NCI-H2029 treated with DMSO at 0.1 percent for 48 hours (cell line): ENCODE data around the gene THNSL1.
"Not testable (repeated sequence)": the region's sequence is repeated elsewhere in the genome, so short reads cannot be mapped to it uniquely, and the experiment has no call there.

Experiments
- DNase-seq: peaks from one replicate; lab custom pipeline; 2025; lab: John Stamatoyannopoulos, UW

Gene THNSL1, protein sequence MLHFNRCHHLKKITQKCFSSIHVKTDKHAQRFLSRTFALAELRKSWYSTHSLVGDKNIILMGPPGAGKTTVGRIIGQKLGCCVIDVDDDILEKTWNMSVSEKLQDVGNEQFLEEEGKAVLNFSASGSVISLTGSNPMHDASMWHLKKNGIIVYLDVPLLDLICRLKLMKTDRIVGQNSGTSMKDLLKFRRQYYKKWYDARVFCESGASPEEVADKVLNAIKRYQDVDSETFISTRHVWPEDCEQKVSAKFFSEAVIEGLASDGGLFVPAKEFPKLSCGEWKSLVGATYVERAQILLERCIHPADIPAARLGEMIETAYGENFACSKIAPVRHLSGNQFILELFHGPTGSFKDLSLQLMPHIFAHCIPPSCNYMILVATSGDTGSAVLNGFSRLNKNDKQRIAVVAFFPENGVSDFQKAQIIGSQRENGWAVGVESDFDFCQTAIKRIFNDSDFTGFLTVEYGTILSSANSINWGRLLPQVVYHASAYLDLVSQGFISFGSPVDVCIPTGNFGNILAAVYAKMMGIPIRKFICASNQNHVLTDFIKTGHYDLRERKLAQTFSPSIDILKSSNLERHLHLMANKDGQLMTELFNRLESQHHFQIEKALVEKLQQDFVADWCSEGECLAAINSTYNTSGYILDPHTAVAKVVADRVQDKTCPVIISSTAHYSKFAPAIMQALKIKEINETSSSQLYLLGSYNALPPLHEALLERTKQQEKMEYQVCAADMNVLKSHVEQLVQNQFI

GRCh38 chr10:25016376-25017153 lies at the start of gene THNSL1:
Gene THNSL1 (plus strand): TSS chr10:25016612. CDS start chr10:25023224, 6,612 bp downstream.
- peak; percentile 76 for DNase-seq

DNA sequence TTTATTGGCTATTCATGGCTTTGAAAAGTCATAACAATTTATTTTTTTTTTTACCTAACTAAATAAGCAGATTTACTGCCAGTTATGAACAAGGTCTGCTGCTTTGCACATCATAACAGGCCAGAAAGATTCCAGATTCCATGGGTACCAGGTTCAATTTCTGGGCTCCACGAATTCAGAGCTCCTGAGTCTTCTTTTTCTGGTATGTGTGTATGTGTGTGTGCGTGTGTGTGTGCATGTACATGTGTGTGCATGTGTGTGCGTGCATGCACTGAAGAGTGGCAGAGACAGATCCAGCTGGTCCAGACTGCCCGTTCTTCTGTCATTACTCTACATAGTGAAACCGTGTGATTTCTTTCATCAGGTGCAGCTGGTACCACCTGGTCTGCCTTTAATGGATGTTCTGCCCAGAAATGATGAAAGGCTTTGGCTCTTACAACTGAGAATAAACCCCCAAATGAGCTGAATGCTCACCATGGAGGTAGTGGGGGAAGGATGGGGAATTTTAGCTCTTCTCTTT lies 49.4 kb upstream of the THNSL1 start:
- DNase-seq = no peak

DNA sequence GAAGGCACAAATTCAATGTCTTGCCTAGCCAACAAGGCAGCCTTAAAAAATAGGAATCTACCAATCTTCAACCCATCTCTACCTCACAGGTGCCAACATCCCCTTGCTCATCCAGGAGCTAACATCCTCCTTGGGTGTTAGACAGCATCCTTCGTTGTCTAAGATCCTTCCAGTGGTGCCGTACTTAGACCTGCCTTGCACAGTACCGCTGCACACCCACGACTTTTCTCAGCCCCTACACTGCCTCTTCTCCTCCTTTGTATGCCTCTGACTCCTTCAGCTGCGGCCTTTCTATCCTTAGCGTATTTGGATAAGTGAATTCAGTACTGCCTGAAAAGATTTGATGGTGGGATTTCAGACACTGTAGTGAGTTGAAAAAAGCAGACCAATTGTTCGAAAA lies 48.1 kb upstream of the THNSL1 start:
- no peak for DNase-seq

DNA sequence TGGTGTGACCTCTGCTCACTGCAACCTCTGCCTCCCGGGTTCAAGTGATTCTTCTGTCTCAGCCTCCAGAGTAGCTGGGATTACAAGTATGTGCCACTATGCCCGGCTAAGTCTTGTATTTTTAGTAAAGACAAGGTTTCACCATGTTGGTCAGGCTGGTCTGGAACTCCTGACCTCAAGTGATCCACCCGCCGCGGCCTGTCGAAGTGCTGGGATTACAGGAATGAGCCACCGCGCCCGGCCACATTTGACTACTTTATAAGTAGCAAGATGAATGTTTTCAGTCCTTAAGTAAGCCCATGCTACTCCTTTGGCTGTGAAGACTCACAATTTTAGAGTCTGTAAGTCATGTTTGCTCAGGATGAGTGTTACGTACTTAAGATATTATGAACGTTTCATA lies 47.5 kb upstream of the THNSL1 start:
- not testable (repeated sequence) for DNase-seq

- no peak for DNase-seq
Measured at GRCh38 chr10:24969841-24970281, 46.6 kb upstream of the THNSL1 start.

- no peak for DNase-seq
Measured at GRCh38 chr10:24971374-24971773, 45.0 kb upstream of the THNSL1 start.

DNA sequence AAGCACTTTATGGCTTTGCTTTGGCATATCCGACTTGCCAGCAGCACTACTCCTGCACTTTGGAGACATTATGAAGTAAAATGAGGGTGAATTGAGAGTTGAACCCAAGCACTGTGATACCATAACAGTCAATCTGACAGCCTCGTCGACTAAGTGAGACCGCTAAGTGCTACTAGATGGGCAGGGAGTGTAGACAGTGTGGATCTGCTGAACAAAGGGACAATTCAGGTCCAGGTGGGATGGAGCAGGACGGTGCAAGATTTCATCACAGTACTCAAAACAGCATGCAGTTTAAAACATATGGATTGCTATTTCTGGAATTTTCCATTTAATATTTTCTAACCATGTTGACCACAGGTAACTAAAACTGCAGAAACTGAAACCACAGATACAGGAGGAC lies 43.2 kb upstream of the THNSL1 start:
- DNase-seq = no peak

GRCh38 chr10:24974976-24975375 lies 41.4 kb upstream of the THNSL1 start:
- DNase-seq = no peak

GRCh38 chr10:24979685-24980084 lies 36.7 kb upstream of the THNSL1 start:
- DNase-seq = no peak

DNA sequence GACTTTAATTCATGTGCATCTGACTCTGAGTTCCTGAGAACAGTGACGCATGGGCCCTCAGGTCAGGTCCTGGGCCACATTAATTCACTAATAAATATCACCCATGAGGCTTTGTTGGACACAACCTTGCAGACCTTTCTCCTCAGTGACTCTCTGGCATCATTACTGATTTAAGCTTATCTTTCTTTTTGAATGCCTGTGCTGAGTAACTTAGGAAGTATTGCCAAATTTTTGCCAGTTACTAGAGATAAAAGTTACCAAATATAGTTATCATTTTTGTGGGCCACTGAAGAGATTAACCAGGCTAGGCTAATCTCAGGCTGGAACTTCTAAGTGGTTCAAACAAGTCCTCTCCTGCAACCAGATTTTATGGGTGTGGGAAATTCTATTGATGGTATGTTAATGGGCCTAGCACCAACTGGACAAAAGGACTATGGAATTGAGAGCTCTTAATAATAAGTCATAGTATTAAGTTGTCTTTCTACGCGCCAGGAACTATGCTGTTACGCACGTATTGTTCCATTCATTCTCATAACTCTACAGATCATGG lies 35.2 kb upstream of the THNSL1 start:
- DNase-seq = no peak

DNA sequence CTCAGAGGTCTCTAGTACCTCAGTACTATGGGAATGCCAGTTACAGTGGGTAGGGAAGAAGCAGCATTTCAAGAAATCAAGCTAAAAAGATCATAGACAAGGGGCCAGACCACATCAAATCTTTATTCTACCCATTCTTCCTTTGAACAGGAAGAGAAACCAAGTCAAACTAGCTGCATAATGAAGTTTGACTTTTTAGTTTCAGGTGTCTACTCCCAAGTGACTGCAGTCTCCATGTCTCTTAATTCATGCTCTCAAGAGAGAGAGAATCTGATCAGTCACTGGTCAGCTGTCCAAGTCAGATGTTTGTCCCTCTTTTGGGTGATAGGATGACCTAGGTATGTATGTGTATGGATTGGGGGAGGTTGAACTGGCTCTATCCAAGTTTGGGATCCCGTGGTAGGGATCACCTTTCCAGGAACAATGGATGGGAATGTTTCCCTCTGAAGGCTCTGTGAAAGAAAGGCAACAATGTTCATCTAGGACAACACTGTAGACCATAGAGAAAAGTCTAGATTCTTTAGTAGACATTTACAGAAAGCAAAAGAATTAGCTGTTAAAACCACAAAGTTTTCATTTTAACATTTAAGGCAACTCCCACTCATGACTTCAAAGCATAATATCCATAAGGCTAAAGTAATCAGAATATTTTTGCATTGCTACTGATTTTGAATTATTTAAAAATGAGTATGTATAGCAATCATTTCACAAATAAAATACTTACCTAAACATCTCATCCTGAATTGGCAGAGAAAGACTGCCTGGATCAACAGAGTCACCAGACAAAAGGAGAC lies 33.9 kb upstream of the THNSL1 start:
- DNase-seq = no peak

GRCh38 chr10:24983130-24983529 lies 33.3 kb upstream of the THNSL1 start:
- DNase-seq = no peak

DNA sequence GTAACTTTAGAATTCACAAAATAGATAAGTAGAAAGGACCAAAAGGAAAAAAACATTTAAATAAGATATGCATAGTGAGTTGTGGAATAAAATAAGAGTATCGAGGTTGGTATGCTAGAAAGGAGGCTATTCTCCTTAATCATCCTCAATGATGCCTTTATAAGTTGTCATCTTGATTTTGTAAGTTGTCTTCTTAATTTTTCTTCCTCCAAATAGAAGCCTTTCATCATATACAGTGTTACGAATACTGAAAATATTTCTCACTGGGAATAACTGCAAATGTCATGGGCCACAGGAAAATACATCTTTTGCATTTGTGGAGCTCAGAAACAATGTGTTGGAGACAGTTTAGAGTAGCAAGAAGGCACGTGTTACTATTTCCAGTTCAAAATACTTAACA lies 32.5 kb upstream of the THNSL1 start:
- DNase-seq = no peak

DNA sequence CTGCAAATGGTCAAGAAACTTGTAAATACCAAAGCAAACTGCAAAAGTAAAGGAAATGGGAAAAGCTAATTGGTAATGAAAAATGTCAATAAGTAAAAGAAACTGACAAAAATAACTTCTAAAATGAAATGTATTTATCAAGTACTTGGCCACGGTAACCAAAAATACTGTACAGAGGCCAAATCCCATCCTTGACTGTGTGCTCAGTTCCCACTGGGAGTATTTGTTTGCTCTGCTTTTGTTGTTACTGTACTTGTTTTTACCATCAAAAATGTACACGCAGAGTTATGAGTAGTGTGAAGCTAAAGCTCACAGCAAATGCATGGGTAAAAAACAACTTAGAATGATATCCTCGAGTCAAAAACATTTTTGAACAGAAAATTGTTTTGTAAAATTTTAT lies 31.5 kb upstream of the THNSL1 start:
- no peak for DNase-seq

- no peak for DNase-seq
Measured at GRCh38 chr10:24988831-24989640, 27.4 kb upstream of the THNSL1 start.

DNA sequence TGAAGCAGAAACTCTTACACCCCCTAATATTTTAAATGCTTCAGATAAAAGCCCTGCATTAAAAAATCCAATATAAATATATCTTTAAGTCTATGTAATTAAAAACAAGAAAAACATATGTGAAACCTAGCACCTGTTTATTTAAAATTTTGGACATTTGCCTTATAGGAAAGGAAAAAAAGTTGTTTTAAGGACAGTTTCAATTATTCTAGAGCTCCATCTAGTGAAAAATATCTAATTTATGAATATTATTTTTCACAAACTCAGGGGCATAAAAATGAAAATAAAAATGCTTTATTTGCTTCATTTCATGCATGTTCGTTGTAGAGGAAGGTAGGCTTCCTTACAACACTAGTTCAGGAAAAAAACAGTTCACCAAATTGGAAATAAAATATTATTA lies 26.5 kb upstream of the THNSL1 start:
- no peak for DNase-seq

DNA sequence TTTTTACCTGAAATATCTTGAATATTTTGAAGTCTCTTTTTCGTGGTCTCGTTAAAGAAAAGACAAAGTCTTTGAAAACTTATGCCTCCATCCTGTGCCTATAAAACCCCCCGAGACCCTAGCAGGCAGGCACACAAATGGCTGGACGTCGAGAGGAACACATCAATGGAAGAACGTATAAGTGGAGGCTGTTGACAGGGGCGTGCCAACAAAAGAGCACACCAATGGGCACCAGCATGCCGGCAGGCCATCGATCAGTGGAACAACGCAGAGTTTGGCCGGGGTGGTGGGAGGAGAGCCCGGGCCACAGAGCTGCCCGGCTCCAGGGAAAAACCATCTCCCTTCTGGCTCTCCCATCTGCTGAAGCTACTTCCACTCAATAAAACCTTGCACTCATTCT lies 25.1 kb upstream of the THNSL1 start:
- no peak for DNase-seq

DNA sequence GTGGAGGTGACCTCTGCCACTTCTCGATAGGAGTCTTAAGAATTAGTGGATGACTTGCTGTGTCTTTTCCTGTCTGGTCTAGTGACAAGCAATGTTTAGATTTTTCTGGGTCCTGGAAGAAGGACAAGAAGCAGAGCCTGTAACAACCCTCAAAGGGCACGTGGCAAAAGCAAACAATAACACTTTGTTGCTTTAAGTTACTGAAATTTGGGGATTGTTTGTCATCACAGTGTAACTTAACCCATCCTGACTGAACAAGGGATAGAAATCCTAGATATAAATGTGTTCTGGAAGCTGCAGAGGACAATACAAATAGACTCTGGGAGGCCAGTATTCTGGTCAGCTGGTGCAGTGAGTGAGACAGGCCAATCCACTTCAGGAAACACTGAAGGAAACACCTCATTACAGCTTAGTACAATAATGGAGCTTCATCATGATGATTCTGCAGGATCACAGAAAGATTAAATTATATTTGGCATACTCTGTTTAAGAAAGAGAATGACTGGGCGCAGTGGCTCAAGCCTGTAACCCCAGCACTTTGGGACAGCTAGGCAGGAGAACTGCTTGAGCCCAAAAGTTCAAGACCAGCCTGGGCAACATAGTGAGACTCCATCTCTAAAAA lies 23.8 kb upstream of the THNSL1 start:
- no peak for DNase-seq

DNA sequence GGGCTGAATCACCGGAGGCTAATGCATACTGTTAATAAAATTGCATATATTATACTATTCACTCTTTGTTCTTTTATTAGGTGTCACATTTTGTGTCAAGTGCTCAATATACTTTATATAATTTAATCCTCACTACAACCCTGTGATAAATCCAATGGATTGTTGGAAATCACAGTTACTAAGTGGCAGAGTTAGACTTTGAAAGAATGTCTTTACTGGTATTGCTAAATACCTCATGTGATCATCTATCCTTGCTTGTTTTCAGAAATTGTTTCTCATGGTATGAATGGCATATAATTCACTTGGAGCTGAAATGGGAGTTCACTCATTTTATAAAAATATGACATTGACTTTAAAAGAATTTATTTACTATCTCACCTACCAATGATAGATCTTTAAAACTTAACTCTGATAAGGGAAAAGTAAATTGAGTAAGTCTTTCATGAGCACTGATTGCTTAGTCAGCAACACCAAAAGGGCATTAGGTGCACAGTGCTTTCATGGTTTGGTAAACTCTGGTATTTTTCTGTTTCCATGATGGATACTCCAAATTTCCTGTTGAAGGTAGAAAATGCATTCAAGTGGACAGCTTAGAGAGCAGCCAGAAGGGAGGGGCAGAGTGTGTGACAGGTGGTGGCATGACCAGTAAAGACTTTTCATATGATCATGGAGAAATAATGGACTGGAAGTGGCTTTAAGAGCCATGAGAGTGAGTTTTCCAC lies 23.0 kb upstream of the THNSL1 start:
- peak; percentile 1 for DNase-seq
